HepG2 (cell line): ENCODE measurements around the gene MED22. TPM values are rescaled to one million over a fixed set of nuclear protein-coding genes. Genes with fewer than 3 reads are reported as not detected.

Source experiments
- FIP1L1 ChIP-seq: fragments of 200-400 bp; formaldehyde crosslinking; IDR thresholded peaks from 2 replicates; pipeline ENCODE4 v1.6.1; 2018; ENCODE audit warnings: low read depth, mild to moderate bottlenecking, low read length, moderate library complexity, borderline replicate concordance; ENCODE audit not compliant: insufficient read depth
- GTF2F1 ChIP-seq: fragments of 150-350 bp; IDR thresholded peaks from 2 replicates; pipeline ENCODE4 v1.6.1; 2014; ENCODE audit warnings: low read length
- KDM5A ChIP-seq: fragments of 200-600 bp; sonication (generic); IDR thresholded peaks from 2 replicates; pipeline ENCODE4 v1.7.0; 2018; ENCODE audit warnings: antibody characterized with exemption, mild to moderate bottlenecking, low read length, borderline replicate concordance
- LCORL ChIP-seq, 2 experiments: fragments of 450-650 bp in 1 of 2; sonication (generic) in 1 of 2; formaldehyde crosslinking in 1 of 2; IDR thresholded peaks; 2 replicates each; pipeline versions ENCODE4 v1.5.0 to v1.6.1; 2017 to 2020; ENCODE audit warnings: antibody characterized with exemption in 1 of 2, missing genetic modification reagents in 1 of 2
- PHF5A ChIP-seq: IDR thresholded peaks from one replicate; pipeline ENCODE4 v1.6.1; 2018; ENCODE audit warnings: low read depth, missing genetic modification reagents; ENCODE audit not compliant: unreplicated experiment
- POLR2A ChIP-seq, 2 experiments: IDR thresholded peaks; 2 replicates each; pipeline ENCODE4 v1.6.1; 2011; ENCODE audit warnings: low read depth in 2 of 2, low read length in 2 of 2, mild to moderate bottlenecking in 1 of 2, moderate library complexity in 1 of 2; ENCODE audit not compliant: insufficient read depth in 1 of 2
- RARA ChIP-seq: IDR thresholded peaks from 2 replicates; pipeline ENCODE4 v1.6.1; 2016; ENCODE audit warnings: missing genetic modification reagents, missing compliant biosample characterization
- RBM22 ChIP-seq: fragments of 200-400 bp; formaldehyde crosslinking; optimal IDR thresholded peaks from 2 replicates; pipeline ENCODE3; 2017; ENCODE audit warnings: mild to moderate bottlenecking, low read length, moderate library complexity
- SCMH1 ChIP-seq: sonication (generic); formaldehyde crosslinking; IDR thresholded peaks from 2 replicates; pipeline ENCODE4 v1.9.0; 2021; ENCODE audit warnings: missing genetic modification reagents, mild to moderate bottlenecking, borderline replicate concordance
- SMAD9 ChIP-seq: sonication (generic); formaldehyde crosslinking; IDR thresholded peaks from 2 replicates; pipeline ENCODE4 v1.5.1; 2020; ENCODE audit warnings: mild to moderate bottlenecking, missing genetic modification reagents
- ZNF430 ChIP-seq: sonication (generic); formaldehyde crosslinking; IDR thresholded peaks from 2 replicates; pipeline ENCODE4 v1.9.0; 2021; ENCODE audit warnings: mild to moderate bottlenecking, missing genetic modification reagents
- ZNF558 ChIP-seq: sonication (generic); formaldehyde crosslinking; IDR thresholded peaks from 2 replicates; pipeline ENCODE4 v1.9.0; 2022; ENCODE audit warnings: mild to moderate bottlenecking, missing genetic modification reagents, borderline replicate concordance
- ZNF563 ChIP-seq: sonication (generic); formaldehyde crosslinking; IDR thresholded peaks from 2 replicates; pipeline ENCODE4 v1.8.0; 2022; ENCODE audit warnings: mild to moderate bottlenecking, moderate library complexity, missing genetic modification reagents
- ZNF879 ChIP-seq: sonication (generic); formaldehyde crosslinking; IDR thresholded peaks from 2 replicates; pipeline ENCODE4 v1.8.1; 2023; ENCODE audit warnings: missing genetic modification reagents
- ZSCAN31 ChIP-seq: sonication (generic); formaldehyde crosslinking; IDR thresholded peaks from 2 replicates; pipeline ENCODE4 v1.5.0; 2020; ENCODE audit warnings: low read depth, mild to moderate bottlenecking, missing genetic modification reagents
- polyA plus RNA-seq, 8 experiments: library from polyadenylated mRNA; depleted of rRNA in 3 of 8; stranded (reverse) in 7 of 8; unstranded in 1 of 8; fragments of >200 nt; fragmentation: Illumina TruSeq in 4 of 8; extraction: Trizol in 4 of 8; gene quantifications; 2 replicates each; pipeline versions ENCODE4 v1.2.1 to v1.2.3, GENCODE V29; 2011 to 2016; ENCODE audit warnings: low read depth in 4 of 8, missing spikeins in 1 of 8, mixed read lengths in 1 of 8; ENCODE audit not compliant: insufficient read depth in 1 of 8
- total RNA-seq, 5 experiments: library from RNA; depleted of rRNA; stranded (reverse); fragments of >200 nt; fragmentation: Illumina TruSeq; extraction: Trizol; gene quantifications; 2 replicates each; pipeline ENCODE4 v1.2.3, GENCODE V29; 2016; ENCODE audit warnings: low read depth in 1 of 5
- TF ChIP-seq, protein P1 (sequence below): sonication (generic); formaldehyde crosslinking; IDR thresholded peaks from 2 replicates; pipeline ENCODE4 v1.5.0; 2020; ENCODE audit warnings: missing genetic modification reagents
- TF ChIP-seq, protein P2 (sequence below): sonication (generic); formaldehyde crosslinking; conservative IDR thresholded peaks from 2 replicates; pipeline ENCODE4 v1.4.0; 2020; ENCODE audit warnings: missing genetic modification reagents
- TF ChIP-seq, protein P3 (sequence below): sonication (generic); formaldehyde crosslinking; IDR thresholded peaks from 2 replicates; pipeline ENCODE4 v1.8.0; 2022; ENCODE audit warnings: missing genetic modification reagents, mild to moderate bottlenecking, borderline replicate concordance
- TF ChIP-seq, protein P4 (sequence below): sonication (generic); formaldehyde crosslinking; IDR thresholded peaks from 2 replicates; pipeline ENCODE4 v1.5.0; 2020; ENCODE audit warnings: missing genetic modification reagents

Gene MED22
- total and polyA plus RNA-seq, 2 of the 13 experiments (the other 11 are each of a cell fraction or from before 2014, with no cell fraction given), result 15.8 to 22.1 TPM

DNA sequence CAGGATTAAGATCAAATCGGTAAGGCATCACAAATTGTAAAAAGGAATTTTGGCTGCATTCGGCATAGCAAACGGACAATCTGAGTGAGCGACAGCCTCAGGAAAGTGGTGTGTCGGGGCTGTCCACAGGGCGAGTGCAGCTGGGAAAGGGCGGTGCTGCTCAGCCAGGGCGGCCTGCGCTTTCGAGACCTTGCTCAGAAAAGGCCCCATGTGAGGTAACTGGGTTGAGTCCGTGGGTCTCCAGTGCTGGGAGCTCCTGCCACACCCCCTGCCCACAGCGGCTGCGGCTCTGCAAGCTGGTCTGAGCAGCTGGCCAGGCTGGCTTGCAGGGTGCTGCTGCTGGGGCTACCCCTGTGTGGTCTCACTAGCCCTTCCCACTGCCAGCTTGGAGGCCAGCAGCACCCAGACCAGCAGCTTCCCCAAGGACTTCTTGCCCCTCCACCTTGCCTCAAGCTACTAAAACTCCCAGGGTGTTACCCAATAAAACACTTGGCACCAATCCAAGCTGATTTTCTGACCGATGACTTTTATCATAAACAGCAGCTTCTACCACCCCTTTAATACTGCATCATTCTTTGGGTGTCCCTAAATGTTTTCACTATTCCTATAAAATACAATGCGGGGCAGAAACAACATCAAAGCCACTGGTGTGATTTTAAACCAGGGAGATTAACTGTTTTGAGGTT, 14.6 kb upstream of the MED22 start (continued):
- no peak for TF ChIP-seq ZNF558 (CRISPR knock-in tag)
- TF ChIP-seq, protein P1, sequence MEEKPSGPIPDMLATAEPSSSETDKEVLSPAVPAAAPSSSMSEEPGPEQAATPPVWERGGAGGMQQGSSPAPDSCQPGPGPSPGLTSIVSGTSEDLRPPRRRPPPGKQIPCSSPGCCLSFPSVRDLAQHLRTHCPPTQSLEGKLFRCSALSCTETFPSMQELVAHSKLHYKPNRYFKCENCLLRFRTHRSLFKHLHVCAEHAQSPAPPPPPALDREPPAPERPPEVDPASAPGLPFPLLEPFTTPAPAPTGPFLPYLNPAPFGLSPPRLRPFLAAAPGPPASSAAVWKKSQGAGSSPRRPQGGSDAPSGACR (CRISPR knock-in tag), result no peak
- TF ChIP-seq RARA, result no peak
- TF ChIP-seq, protein P2, sequence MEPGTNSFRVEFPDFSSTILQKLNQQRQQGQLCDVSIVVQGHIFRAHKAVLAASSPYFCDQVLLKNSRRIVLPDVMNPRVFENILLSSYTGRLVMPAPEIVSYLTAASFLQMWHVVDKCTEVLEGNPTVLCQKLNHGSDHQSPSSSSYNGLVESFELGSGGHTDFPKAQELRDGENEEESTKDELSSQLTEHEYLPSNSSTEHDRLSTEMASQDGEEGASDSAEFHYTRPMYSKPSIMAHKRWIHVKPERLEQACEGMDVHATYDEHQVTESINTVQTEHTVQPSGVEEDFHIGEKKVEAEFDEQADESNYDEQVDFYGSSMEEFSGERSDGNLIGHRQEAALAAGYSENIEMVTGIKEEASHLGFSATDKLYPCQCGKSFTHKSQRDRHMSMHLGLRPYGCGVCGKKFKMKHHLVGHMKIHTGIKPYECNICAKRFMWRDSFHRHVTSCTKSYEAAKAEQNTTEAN (CRISPR knock-in tag), result no peak
- TF ChIP-seq, protein P3, sequence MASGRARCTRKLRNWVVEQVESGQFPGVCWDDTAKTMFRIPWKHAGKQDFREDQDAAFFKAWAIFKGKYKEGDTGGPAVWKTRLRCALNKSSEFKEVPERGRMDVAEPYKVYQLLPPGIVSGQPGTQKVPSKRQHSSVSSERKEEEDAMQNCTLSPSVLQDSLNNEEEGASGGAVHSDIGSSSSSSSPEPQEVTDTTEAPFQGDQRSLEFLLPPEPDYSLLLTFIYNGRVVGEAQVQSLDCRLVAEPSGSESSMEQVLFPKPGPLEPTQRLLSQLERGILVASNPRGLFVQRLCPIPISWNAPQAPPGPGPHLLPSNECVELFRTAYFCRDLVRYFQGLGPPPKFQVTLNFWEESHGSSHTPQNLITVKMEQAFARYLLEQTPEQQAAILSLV (CRISPR knock-in tag), result no peak
- TF ChIP-seq ZNF430 (CRISPR knock-in tag), result no peak
- TF ChIP-seq ZNF879 (CRISPR knock-in tag), result no peak
- TF ChIP-seq FIP1L1, result no peak
- no peak for TF ChIP-seq SMAD9 (CRISPR knock-in tag)
- peak; percentile 64 for TF ChIP-seq RBM22
- TF ChIP-seq PHF5A (CRISPR knock-in tag), result no peak
- TF ChIP-seq SCMH1, result no peak
- no peak for TF ChIP-seq KDM5A
- no peak for TF ChIP-seq LCORL (IDR thresholded peaks at IDR 0.05)
- no peak for TF ChIP-seq LCORL (CRISPR knock-in tag; IDR thresholded peaks at IDR 0.05)
- TF ChIP-seq GTF2F1, result no peak
- TF ChIP-seq ZNF563 (CRISPR knock-in tag), result no peak
- no peak for TF ChIP-seq ZSCAN31 (CRISPR knock-in tag)
- TF ChIP-seq POLR2A (IDR thresholded peaks at IDR 0.05; ENCODE audit: insufficient read depth in 1 of 2, low read depth in 2 of 2, low read length in 2 of 2), result peak in 1 of 2 experiments; percentile 38; a peak in 3 of 4 replicates
- TF ChIP-seq, protein P4, sequence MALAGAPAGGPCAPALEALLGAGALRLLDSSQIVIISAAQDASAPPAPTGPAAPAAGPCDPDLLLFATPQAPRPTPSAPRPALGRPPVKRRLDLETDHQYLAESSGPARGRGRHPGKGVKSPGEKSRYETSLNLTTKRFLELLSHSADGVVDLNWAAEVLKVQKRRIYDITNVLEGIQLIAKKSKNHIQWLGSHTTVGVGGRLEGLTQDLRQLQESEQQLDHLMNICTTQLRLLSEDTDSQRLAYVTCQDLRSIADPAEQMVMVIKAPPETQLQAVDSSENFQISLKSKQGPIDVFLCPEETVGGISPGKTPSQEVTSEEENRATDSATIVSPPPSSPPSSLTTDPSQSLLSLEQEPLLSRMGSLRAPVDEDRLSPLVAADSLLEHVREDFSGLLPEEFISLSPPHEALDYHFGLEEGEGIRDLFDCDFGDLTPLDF (CRISPR knock-in tag), result no peak
- TF ChIP-seq, all 625 proteins: peak for 5
